Endothelial cell of umbilical vein (primary cell): ENCODE data around the gene GAS7.

ENCODE experiments used
- JUN ChIP-seq: IDR thresholded peaks from 2 replicates; pipeline ENCODE4 v1.6.1; 2011; ENCODE audit warnings: borderline replicate concordance, low read depth; ENCODE audit not compliant: insufficient read length, insufficient read depth
- TF ChIP-seq, protein P1 (sequence below), 2 donors: IDR thresholded peaks; 1 replicate in 1 of 2; 2 replicates in 1 of 2; pipeline ENCODE4 v1.5.1; 2011; ENCODE audit warnings: low read length in 2 of 2, mild to moderate bottlenecking in 2 of 2, moderate library complexity in 2 of 2, control low read depth in 1 of 2, inconsistent platforms in 1 of 2, low read depth in 1 of 2; ENCODE audit not compliant: insufficient read depth in 1 of 2; ENCODE audit errors: extremely low read depth in 1 of 2

DNA sequence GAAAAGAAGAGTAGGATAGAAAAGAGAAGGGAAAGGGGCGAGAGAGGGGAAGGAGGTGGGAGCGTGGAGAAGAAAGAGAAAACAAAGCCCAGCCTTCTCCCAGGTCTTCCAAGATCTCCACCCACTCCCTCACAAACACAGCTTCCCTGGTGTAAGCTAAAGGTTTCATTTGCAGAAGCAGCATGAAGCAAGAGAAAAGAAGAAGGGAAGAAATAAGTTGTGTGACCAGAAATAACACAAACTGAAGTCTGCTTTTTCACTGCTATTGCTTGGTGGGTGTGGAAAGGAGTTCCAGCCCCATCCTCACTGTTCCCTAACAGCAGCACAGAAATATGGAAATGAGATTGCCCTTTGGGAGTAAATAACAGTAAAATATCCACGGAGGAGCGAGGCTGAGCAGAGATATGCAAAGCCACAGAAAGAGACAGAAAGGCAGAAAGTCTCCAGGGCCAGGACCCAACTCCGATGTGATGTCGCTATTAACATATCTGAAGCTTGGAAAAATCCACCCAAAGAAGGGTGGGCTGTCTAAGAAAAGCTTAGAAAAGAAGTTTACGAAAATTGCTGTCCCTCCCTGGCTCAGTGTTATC lies 10.3 kb upstream of the GAS7 start:
- TF ChIP-seq, protein P1, sequence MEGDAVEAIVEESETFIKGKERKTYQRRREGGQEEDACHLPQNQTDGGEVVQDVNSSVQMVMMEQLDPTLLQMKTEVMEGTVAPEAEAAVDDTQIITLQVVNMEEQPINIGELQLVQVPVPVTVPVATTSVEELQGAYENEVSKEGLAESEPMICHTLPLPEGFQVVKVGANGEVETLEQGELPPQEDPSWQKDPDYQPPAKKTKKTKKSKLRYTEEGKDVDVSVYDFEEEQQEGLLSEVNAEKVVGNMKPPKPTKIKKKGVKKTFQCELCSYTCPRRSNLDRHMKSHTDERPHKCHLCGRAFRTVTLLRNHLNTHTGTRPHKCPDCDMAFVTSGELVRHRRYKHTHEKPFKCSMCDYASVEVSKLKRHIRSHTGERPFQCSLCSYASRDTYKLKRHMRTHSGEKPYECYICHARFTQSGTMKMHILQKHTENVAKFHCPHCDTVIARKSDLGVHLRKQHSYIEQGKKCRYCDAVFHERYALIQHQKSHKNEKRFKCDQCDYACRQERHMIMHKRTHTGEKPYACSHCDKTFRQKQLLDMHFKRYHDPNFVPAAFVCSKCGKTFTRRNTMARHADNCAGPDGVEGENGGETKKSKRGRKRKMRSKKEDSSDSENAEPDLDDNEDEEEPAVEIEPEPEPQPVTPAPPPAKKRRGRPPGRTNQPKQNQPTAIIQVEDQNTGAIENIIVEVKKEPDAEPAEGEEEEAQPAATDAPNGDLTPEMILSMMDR (IDR thresholded peaks at IDR 0.05; ENCODE audit: extremely low read depth in 1 of 2, insufficient read depth in 1 of 2, low read depth in 1 of 2, low read length in 2 of 2) = no peak
- TF ChIP-seq JUN = no peak
